NCI-H128 (cell line): ENCODE measurements around the gene MED27.

Experiments
- DNase-seq: peaks from one replicate; lab custom pipeline; 2025; ENCODE audit not compliant: unreplicated experiment; lab: John Stamatoyannopoulos, UW

Gene MED27

GRCh38 chr9:132002643-132003318, 76.9 kb downstream of the MED27 start:
- DNase-seq: no peak

- DNase-seq: no peak
These were observed 78.1 kb downstream of the MED27 start for GRCh38 chr9:132001567-132001966.

GRCh38 chr9:132000659-132001058, 79.0 kb downstream of the MED27 start:
- DNase-seq: no peak

- no peak for DNase-seq
These were observed 79.7 kb downstream of the MED27 start for GRCh38 chr9:131999692-132000551.

GRCh38 chr9:131997779-131998178, 81.9 kb downstream of the MED27 start:
- no peak for DNase-seq

GRCh38 chr9:131997076-131997475, 82.6 kb downstream of the MED27 start:
- DNase-seq: no peak

GRCh38 chr9:131995382-131995781, 84.3 kb downstream of the MED27 start:
- DNase-seq: no peak

GRCh38 chr9:131994364-131995125, 85.1 kb downstream of the MED27 start:
- DNase-seq: no peak

- no peak for DNase-seq
These were observed 86.6 kb downstream of the MED27 start for GRCh38 chr9:131992906-131993657.

GRCh38 chr9:131987232-131987631, 92.4 kb downstream of the MED27 start:
- DNase-seq: no peak

GRCh38 chr9:131986576-131986975, 93.1 kb downstream of the MED27 start:
- DNase-seq: no peak

GRCh38 chr9:131986089-131986488, 93.6 kb downstream of the MED27 start:
- DNase-seq: no peak

- DNase-seq: no peak
These were observed 95.1 kb downstream of the MED27 start for GRCh38 chr9:131984564-131984963.

- no peak for DNase-seq
These were observed 96.9 kb downstream of the MED27 start for GRCh38 chr9:131982671-131983239.

GRCh38 chr9:131982102-131982501, 97.6 kb downstream of the MED27 start:
- DNase-seq: no peak

- no peak for DNase-seq
These were observed 98.4 kb downstream of the MED27 start for GRCh38 chr9:131981116-131981776.

GRCh38 chr9:131980267-131981016, 99.2 kb downstream of the MED27 start:
- DNase-seq: no peak

- DNase-seq: no peak
These were observed 102.4 kb downstream of the MED27 start for GRCh38 chr9:131977109-131977838.
